GM12872 (cell line): ENCODE data around the gene FLT1.

Experiments
- TF ChIP-seq, protein P1 (sequence below): IDR thresholded peaks from 3 replicates; pipeline ENCODE4 v1.5.1; 2011; ENCODE audit warnings: low read depth, mild to moderate bottlenecking, low read length, moderate library complexity; ENCODE audit not compliant: insufficient read depth

Gene FLT1

DNA sequence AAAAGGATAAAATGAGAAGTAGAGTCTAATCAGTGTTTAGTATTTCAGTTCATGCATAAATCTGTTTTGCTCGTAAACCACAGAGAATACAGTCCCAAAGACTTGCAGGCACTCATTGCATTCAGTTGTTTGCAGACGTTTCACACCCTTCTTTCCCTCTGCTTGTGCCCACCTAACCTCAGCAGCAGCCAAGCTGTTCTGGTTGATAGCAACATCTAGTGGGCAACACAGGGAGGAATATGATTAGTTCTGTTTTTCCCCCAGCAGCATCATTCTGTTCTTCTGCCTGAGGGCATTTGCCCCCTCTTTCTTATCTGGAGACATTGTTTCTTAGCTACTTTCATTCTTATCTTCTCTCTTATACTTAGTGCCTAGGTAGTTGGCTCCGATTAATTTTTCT, 221.0 kb downstream of the FLT1 start:
- TF ChIP-seq, protein P1, sequence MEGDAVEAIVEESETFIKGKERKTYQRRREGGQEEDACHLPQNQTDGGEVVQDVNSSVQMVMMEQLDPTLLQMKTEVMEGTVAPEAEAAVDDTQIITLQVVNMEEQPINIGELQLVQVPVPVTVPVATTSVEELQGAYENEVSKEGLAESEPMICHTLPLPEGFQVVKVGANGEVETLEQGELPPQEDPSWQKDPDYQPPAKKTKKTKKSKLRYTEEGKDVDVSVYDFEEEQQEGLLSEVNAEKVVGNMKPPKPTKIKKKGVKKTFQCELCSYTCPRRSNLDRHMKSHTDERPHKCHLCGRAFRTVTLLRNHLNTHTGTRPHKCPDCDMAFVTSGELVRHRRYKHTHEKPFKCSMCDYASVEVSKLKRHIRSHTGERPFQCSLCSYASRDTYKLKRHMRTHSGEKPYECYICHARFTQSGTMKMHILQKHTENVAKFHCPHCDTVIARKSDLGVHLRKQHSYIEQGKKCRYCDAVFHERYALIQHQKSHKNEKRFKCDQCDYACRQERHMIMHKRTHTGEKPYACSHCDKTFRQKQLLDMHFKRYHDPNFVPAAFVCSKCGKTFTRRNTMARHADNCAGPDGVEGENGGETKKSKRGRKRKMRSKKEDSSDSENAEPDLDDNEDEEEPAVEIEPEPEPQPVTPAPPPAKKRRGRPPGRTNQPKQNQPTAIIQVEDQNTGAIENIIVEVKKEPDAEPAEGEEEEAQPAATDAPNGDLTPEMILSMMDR, result peak; percentile 34; the same call in 2 of the 3 replicates

DNA sequence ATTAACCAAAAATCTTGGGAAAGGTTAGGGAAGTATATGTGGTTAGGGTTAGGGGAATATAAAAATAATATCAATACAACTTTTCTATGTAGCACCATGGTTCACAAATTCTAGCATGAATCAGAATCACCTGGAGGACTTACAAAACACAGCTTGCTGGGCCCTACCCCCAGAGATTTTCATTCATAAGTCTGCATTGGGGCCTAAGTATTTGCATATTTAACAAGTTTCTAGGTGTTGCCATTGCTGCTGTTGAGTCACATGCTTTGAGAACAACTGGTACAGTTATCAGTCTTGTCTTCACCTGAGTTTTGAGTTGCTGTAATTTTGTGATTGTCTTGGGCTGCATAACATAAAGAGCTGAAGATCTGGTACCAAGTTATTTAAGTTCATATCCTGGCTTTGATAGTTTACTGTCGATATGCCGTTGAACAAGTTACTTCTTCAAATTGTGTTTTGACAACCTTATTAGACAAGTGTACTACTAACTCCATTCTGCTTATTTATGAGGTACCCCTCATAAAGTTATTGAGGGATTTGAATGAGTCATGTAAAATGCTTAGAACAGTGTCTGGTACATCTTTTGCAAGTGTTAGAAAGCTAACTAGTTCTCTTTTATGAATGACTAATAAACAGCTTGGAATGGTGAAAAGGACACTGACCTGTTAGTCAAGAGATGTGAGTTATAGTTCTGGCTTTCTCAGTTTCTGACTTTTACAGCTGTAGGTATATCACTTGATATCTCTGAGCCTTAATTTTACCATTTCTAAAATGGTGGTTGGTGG, 223.7 kb downstream of the FLT1 start:
- TF ChIP-seq, protein P1, result no peak

DNA sequence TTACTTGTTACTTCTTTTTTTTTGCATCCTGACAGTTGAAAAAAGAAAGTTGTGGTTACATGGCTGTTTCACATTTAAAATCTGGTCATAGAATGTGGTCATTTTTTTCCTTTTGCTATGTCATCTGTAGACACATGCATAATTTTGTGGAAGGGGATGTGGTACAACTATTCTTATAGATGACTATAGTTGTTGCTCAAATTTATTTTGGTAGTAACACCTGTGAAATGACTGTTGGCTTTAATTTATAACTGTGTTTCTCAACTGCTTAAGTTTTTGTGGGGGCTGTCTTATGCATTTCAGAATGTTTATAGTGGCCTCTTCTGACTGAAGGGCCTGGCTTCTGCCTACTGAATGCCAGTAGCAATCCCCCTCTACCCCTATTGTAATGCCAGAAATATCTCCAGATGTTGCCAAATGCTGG, 226.1 kb downstream of the FLT1 start:
- TF ChIP-seq, protein P1, result no peak

DNA sequence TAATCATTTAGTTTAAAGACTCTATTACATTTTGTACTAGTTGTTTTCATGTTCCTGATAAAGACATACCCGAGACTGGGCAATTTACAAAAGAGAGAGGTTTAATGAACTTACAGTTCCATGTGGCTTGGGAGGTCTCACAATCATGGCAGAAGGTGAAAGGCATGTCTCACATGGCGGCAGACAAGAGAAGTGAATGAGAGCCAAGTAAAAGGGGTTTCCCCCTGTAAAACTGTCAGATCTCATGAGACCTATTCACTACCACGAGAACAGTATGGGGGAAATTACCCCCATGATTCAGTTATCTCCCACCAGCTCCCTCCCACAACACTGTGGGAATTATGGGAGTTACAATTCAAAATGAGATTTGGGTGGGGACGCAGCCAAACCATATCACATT, 227.4 kb downstream of the FLT1 start:
- TF ChIP-seq, protein P1, result no peak

DNA sequence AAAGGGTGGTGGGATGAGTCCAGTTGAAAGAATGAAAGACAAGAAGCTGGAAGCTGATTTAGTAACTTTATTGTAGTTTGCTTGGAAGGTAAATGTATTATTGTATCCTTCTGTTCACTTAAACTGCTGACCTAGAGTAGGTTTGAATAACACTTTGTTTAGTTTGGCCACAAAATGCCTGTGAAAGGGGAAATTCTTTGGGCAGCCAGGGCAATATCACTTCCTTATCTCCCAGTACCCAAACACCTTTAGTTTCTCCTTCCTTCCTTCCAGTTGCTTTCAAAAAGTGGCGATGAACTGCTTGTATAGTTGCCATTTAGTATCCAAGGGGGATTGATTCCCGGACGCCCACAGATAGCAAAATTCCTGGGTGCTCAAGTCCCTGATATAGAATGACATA, 236.5 kb downstream of the FLT1 start:
- TF ChIP-seq, protein P1, result no peak

DNA sequence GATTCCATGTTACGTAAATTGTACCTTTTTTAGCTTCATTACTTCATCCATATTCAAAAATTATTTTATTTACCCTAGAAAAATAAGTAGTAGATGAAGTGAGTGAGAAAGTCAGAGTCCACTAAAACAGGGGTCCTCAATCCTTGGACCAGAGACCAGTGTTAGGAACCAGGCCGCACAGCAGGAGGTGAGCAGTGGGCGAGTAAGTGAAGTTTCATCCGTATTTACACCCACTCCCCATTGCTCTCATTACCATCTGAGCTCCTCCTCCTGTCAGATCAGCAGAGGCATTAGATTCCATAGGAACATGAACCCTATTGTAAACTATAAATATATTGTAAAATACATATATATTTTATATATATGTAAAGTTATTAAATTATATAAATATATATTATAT, 237.6 kb downstream of the FLT1 start:
- TF ChIP-seq, protein P1, result no peak

DNA sequence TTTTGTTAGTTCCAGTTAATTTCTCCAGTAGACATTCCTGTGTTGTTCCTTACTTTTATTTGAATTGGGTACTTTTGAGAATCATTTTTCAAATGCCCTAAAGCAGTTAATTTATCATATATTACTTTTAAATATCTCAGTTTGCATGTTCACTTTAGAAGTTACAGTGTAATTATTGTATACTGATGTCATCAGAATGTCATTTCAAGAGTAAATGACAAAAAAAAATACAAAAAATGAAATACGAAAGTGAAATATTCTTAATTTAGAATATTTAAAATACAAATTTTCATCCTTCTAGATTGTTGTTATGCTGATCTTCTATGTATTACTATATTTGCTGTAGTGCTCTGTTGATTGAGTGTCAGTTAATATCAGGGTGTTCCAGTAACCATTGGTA, 242.4 kb downstream of the FLT1 start:
- TF ChIP-seq, protein P1, result no peak
